Duodenal mucosa (tissue), 2 donors: Measurements from ENCODE around the gene RHOBTB1.
"Not testable (repeated sequence)": the region's sequence is repeated elsewhere in the genome, so short reads cannot be mapped to it uniquely, and the experiment has no call there.

Experiments
- H3K27ac ChIP-seq: one replicate; pipeline ENCODE4 v1.7.0; 2013; ENCODE audit warnings: low read depth, low read length
- H3K27me3 ChIP-seq, 2 donors: one replicate each; pipeline ENCODE4 v1.7.0; 2013; ENCODE audit warnings: low read length in 2 of 2, control low read depth in 1 of 2; ENCODE audit not compliant: insufficient read depth in 2 of 2, control insufficient read depth in 1 of 2
- H3K36me3 ChIP-seq, 2 donors: one replicate each; pipeline ENCODE4 v1.7.0; 2013; ENCODE audit warnings: low read length in 2 of 2, control low read depth in 1 of 2; ENCODE audit not compliant: insufficient read depth in 2 of 2, control insufficient read depth in 1 of 2
- H3K4me1 ChIP-seq, 2 donors: one replicate each; pipeline ENCODE4 v1.7.0; 2013; ENCODE audit warnings: low read length in 2 of 2, control low read depth in 1 of 2; ENCODE audit not compliant: insufficient read depth in 2 of 2, control insufficient read depth in 1 of 2
- H3K4me3 ChIP-seq, 2 donors: one replicate each; pipeline ENCODE4 v1.7.0; 2013; ENCODE audit warnings: low read length in 2 of 2, low read depth in 1 of 2
- H3K9ac ChIP-seq, 2 donors: one replicate each; pipeline ENCODE4 v1.7.0; 2013; ENCODE audit warnings: low read length in 2 of 2, low read depth in 1 of 2
- H3K9me3 ChIP-seq, 2 donors: one replicate each; pipeline ENCODE4 v1.7.0; 2013; ENCODE audit warnings: low read length in 2 of 2, control low read depth in 1 of 2; ENCODE audit not compliant: control insufficient read depth in 1 of 2

RHOBTB1 gene

GRCh38 chr10:60835049-60835448 lies 108.9 kb downstream of the RHOBTB1 start:
- H3K4me1 ChIP-seq, result no peaks in the 10 kb centered on the region
- no peaks in the 10 kb centered on the region for H3K9me3 ChIP-seq
- H3K27me3 ChIP-seq, result no peaks in the 10 kb centered on the region
- no peak overlapping the region for H3K4me3 ChIP-seq
- no peak overlapping the region for H3K27ac ChIP-seq
- H3K36me3 ChIP-seq, result no peaks in the 10 kb centered on the region
- no peak overlapping the region for H3K9ac ChIP-seq

GRCh38 chr10:60834401-60834800 lies 109.6 kb downstream of the RHOBTB1 start:
- no peaks in the 10 kb centered on the region for H3K4me1 ChIP-seq
- no peak overlapping the region for H3K27ac ChIP-seq
- H3K27me3 ChIP-seq, result no peaks in the 10 kb centered on the region
- H3K4me3 ChIP-seq, result no peak overlapping the region
- H3K36me3 ChIP-seq, result no peaks in the 10 kb centered on the region
- H3K9me3 ChIP-seq, result no peaks in the 10 kb centered on the region
- no peak overlapping the region for H3K9ac ChIP-seq

GRCh38 chr10:60832136-60832535 lies 111.8 kb downstream of the RHOBTB1 start:
- H3K9ac ChIP-seq, H3K36me3 ChIP-seq, H3K27me3 ChIP-seq, H3K27ac ChIP-seq, H3K9me3 ChIP-seq, H3K4me1 ChIP-seq, H3K4me3 ChIP-seq: not testable (repeated sequence)

GRCh38 chr10:60828489-60828852 lies 115.5 kb downstream of the RHOBTB1 start:
- no peaks in the 10 kb centered on the region for H3K36me3 ChIP-seq
- H3K27ac ChIP-seq, result no peak overlapping the region
- no peaks in the 10 kb centered on the region for H3K4me1 ChIP-seq
- H3K27me3 ChIP-seq, result no peaks in the 10 kb centered on the region
- no peak overlapping the region for H3K4me3 ChIP-seq
- no peaks in the 10 kb centered on the region for H3K9me3 ChIP-seq
- H3K9ac ChIP-seq, result no peak overlapping the region

GRCh38 chr10:60827791-60828488 lies 116.0 kb downstream of the RHOBTB1 start:
- no peak overlapping the region for H3K4me3 ChIP-seq
- H3K27me3 ChIP-seq, result no peaks in the 10 kb centered on the region
- H3K9me3 ChIP-seq, result no peaks in the 10 kb centered on the region
- no peak overlapping the region for H3K27ac ChIP-seq
- no peaks in the 10 kb centered on the region for H3K4me1 ChIP-seq
- no peaks in the 10 kb centered on the region for H3K36me3 ChIP-seq
- no peak overlapping the region for H3K9ac ChIP-seq

- H3K9me3 ChIP-seq, result no peaks in the 10 kb centered on the region
- no peak overlapping the region for H3K27ac ChIP-seq
- no peaks in the 10 kb centered on the region for H3K4me1 ChIP-seq
- no peaks in the 10 kb centered on the region for H3K27me3 ChIP-seq
- no peaks in the 10 kb centered on the region for H3K36me3 ChIP-seq
- no peak overlapping the region for H3K9ac ChIP-seq
- no peak overlapping the region for H3K4me3 ChIP-seq
Observed at GRCh38 chr10:60825520-60825919, 118.5 kb downstream of the RHOBTB1 start.

GRCh38 chr10:60823324-60823723 lies 120.7 kb downstream of the RHOBTB1 start:
- no peaks in the 10 kb centered on the region for H3K36me3 ChIP-seq
- no peak overlapping the region for H3K4me3 ChIP-seq
- no peaks in the 10 kb centered on the region for H3K27me3 ChIP-seq
- H3K27ac ChIP-seq, result no peak overlapping the region
- no peaks in the 10 kb centered on the region for H3K9me3 ChIP-seq
- H3K4me1 ChIP-seq, result no peaks in the 10 kb centered on the region
- no peak overlapping the region for H3K9ac ChIP-seq

- no peaks in the 10 kb centered on the region for H3K36me3 ChIP-seq
- no peaks in the 10 kb centered on the region for H3K9me3 ChIP-seq
- no peaks in the 10 kb centered on the region for H3K27me3 ChIP-seq
- H3K9ac ChIP-seq, result no peak overlapping the region
- no peak overlapping the region for H3K4me3 ChIP-seq
- no peaks in the 10 kb centered on the region for H3K4me1 ChIP-seq
- H3K27ac ChIP-seq, result no peak overlapping the region
Observed at GRCh38 chr10:60822809-60823208, 121.2 kb downstream of the RHOBTB1 start.

- Histone ChIP-seq H3K27me3 (no peaks in the 10 kb centered on the region), H3K27ac (no peak overlapping the region), H3K9ac (no peak overlapping the region), H3K4me3 (no peak overlapping the region), H3K36me3 (no peaks in the 10 kb centered on the region), H3K9me3 (no peaks in the 10 kb centered on the region), H3K4me1 (no peaks in the 10 kb centered on the region)
Observed at GRCh38 chr10:60821656-60822055, 122.3 kb downstream of the RHOBTB1 start.

GRCh38 chr10:60820093-60820754 lies 123.8 kb downstream of the RHOBTB1 start:
- Histone ChIP-seq H3K9me3 (no peaks in the 10 kb centered on the region), H3K9ac (no peak overlapping the region), H3K27me3 (no peaks in the 10 kb centered on the region), H3K27ac (no peak overlapping the region), H3K4me1 (no peaks in the 10 kb centered on the region), H3K4me3 (no peak overlapping the region), H3K36me3 (no peaks in the 10 kb centered on the region)
